Small intestine (tissue), 7 donors: ENCODE results near the gene ARPC1B. TPM values are rescaled to one million over a fixed set of nuclear protein-coding genes. Genes with fewer than 3 reads are reported as not detected.
"Not testable (repeated sequence)": the region's sequence is repeated elsewhere in the genome, so short reads cannot be mapped to it uniquely, and the experiment has no call there.

Source experiments
- DNase-seq, 2 donors: peaks; one replicate each; pipeline versions ENCODE4 v3.0.0 to v3.0.0-alpha.2; 2013
- FAIRE-seq: peaks from 2 replicates; lab custom pipeline; 2012; peaks lifted over from hg19 to GRCh38; lab: Jason Lieb, UNC
- H3K27ac ChIP-seq, 3 donors: one replicate each; pipeline ENCODE4 v1.5.1; 2013; ENCODE audit warnings: low read length in 2 of 3, mild to moderate bottlenecking in 2 of 3, control low read depth in 1 of 3, inconsistent platforms in 1 of 3, low read depth in 1 of 3, moderate library complexity in 1 of 3
- H3K27me3 ChIP-seq, 3 donors: one replicate each; pipeline ENCODE4 v1.6.1; 2013; ENCODE audit warnings: low read length in 3 of 3, inconsistent platforms in 1 of 3; ENCODE audit not compliant: control insufficient read depth in 3 of 3, insufficient read depth in 3 of 3
- H3K36me3 ChIP-seq, 3 donors: one replicate each; pipeline ENCODE4 v1.6.1; 2013; ENCODE audit warnings: low read length in 3 of 3, inconsistent platforms in 1 of 3, low read depth in 1 of 3, mild to moderate bottlenecking in 1 of 3, moderate library complexity in 1 of 3; ENCODE audit not compliant: control insufficient read depth in 3 of 3, insufficient read depth in 2 of 3
- H3K4me1 ChIP-seq, 3 donors: one replicate each; pipeline ENCODE4 v1.6.1; 2013; ENCODE audit warnings: low read length in 2 of 3, inconsistent platforms in 1 of 3, low read depth in 1 of 3, mild to moderate bottlenecking in 1 of 3, moderate library complexity in 1 of 3; ENCODE audit not compliant: control insufficient read depth in 3 of 3, insufficient read depth in 2 of 3
- H3K4me3 ChIP-seq, 3 donors: one replicate each; pipeline ENCODE4 v1.5.1; 2013; ENCODE audit warnings: low read length in 3 of 3, control low read depth in 1 of 3, inconsistent platforms in 1 of 3, low read depth in 1 of 3, mild to moderate bottlenecking in 1 of 3, moderate library complexity in 1 of 3
- H3K9me3 ChIP-seq, 2 donors: one replicate each; pipeline ENCODE4 v1.6.1; 2013; ENCODE audit warnings: low read depth in 1 of 2, low read length in 1 of 2; ENCODE audit not compliant: control insufficient read depth in 2 of 2, insufficient read depth in 1 of 2
- WGBS, 3 donors: extraction: QIAGEN DNeasy Blood & Tissue Kit; methylation state at CpG; one replicate each; pipeline ENCODE4 v1.1.7; 2013; 5-methylcytosine and 5-hydroxymethylcytosine counted together
- polyA plus RNA-seq, 4 donors: library from polyadenylated mRNA; stranded (reverse) in 3 of 4; unstranded in 1 of 4; fragments of 200-250 nt in 3 of 4; fragments of 120-200 nt in 1 of 4; gene quantifications; one replicate each; pipeline versions ENCODE4 v1.2.1 to v1.2.3, GENCODE V29; 2013
- donor health status: healthy with polysubstance abuse.
- donor health status: control.
- donor health status: control.
- donor health status: Bipolar disorder and iron deficiency.
- donor health status: healthy.

ARPC1B gene
- polyA plus RNA-seq, 4 donors = 77.9 to 358 (median 316) TPM

DNA sequence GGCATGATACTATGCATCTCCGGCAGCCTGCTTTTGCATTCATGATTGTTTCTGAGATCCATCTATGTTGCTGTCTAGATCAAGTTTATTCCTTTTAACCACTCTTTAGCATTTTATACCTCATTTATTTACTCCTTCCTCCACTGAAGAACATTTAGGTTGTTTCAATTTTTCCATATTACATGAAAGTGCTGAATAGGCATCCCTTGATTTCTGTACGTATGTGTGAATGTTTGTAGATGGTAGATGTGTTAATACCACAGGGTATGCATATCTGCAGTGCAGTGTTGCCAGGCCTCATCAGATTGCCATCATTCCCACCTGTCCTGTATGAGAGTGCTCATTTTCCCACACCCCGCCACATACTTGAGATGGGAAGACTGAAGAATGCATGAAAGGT, 34.9 kb upstream of the ARPC1B start:
- WGBS, 3 donors = 92 to 98% (median 95%) methylated on average over 3 of the region's 3 CpGs
- FAIRE-seq = no peak
- peaks cover 9 to 59% (median 26%) of the 10 kb centered on the region in 3 donors for H3K36me3 ChIP-seq

GRCh38 chr7:99340659-99341058, 33.9 kb upstream of the ARPC1B start:
- DNase-seq (no peak), FAIRE-seq (no peak)
- WGBS, 3 donors = 86 to 96% (median 94%) methylated on average over 3 of the region's 3 CpGs
- Histone ChIP-seq H3K27ac (no peak overlapping the region), H3K27me3 (no peaks in the 10 kb centered on the region), H3K36me3 (peaks cover 9 to 57% (median 30%) of the 10 kb centered on the region in 3 donors), H3K4me3 (no peak overlapping the region), H3K4me1 (no peaks in the 10 kb centered on the region), H3K9me3 (no peaks in the 10 kb centered on the region)

More for the DNA sequence above, 34.9 kb upstream of the ARPC1B start:
- no peaks in the 10 kb centered on the region for H3K4me1 ChIP-seq
- H3K9me3 ChIP-seq = no peaks in the 10 kb centered on the region
- DNase-seq = no peak
- no peak overlapping the region for H3K27ac ChIP-seq
- no peaks in the 10 kb centered on the region for H3K27me3 ChIP-seq
- H3K4me3 ChIP-seq = no peak overlapping the region

DNA sequence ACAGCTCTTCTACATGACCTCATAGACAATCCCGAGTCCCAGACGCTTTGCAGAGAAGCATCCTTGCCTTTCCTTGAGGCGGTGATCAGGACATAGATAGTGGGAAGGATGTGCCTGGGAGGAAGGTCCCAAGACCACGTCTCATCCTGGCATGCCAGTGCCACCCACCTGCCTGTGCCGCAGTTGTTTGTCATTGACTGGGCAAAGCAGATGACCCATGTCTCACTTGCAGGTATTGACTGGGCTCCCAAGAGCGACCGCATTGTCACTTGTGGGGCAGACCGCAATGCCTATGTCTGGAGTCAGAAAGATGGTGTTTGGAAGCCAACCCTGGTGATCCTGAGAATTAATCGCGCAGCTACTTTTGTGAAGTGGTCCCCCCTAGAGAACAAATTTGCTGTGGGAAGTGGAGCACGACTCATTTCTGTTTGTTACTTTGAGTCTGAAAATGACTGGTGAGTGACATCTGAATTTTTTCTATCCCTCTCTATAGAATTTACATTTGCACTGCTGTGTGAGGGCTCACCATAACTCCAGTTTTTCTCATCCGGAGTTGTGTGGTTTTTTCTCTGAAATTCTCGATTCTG, 30.4 kb upstream of the ARPC1B start:
- FAIRE-seq = no peak
- H3K9me3 ChIP-seq = no peaks in the 10 kb centered on the region
- H3K36me3 ChIP-seq = peaks cover 15 to 63% (median 24%) of the 10 kb centered on the region in 3 donors
- no peak for DNase-seq
- no peaks in the 10 kb centered on the region for H3K4me1 ChIP-seq
- H3K4me3 ChIP-seq = no peak overlapping the region
- no peak overlapping the region for H3K27ac ChIP-seq
- WGBS, 3 donors = 90 to 93% (median 92%) methylated on average over 13 of the region's 13 CpGs
- H3K27me3 ChIP-seq = no peaks in the 10 kb centered on the region

DNA sequence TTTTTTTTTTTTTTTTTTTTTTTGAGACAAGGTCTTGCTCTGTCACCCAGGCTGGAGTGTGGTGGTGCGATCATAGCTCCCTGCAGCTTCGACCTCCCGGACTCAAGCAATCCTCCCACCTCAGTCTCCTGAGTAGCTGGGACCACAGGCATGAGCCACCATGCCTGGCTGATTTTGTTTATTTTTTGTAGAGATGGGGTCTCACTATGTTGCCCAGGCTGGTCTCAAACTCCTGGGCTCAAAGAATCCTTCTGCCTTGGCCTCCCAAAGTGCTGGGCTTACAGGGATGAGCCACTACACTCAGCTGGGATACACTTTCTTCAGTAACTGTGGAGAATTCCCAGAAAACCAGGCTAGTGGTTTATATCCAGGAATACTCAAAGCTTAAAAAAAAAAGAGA, 23.9 kb upstream of the ARPC1B start:
- H3K4me1 ChIP-seq, H3K9me3 ChIP-seq, DNase-seq, H3K4me3 ChIP-seq, H3K27me3 ChIP-seq, H3K27ac ChIP-seq, FAIRE-seq: not testable (repeated sequence)
- WGBS, 3 donors = 96 to 98% (median 97%) methylated on average over 3 of the region's 3 CpGs
- H3K36me3 ChIP-seq = peaks cover 18 to 80% (median 26%) of the 10 kb centered on the region in 3 donors

- Histone ChIP-seq H3K4me1 (no peaks in the 10 kb centered on the region), H3K27me3 (no peaks in the 10 kb centered on the region), H3K4me3 (no peak overlapping the region), H3K9me3 (no peaks in the 10 kb centered on the region), H3K36me3 (peaks cover 20 to 75% (median 32%) of the 10 kb centered on the region in 3 donors), H3K27ac (no peak overlapping the region)
- WGBS, 3 donors = 94 to 99% (median 97%) methylated on average over 5 of the region's 5 CpGs
- no peak for FAIRE-seq
- no peak for DNase-seq
Observed at GRCh38 chr7:99352247-99352646, 22.3 kb upstream of the ARPC1B start.

DNA sequence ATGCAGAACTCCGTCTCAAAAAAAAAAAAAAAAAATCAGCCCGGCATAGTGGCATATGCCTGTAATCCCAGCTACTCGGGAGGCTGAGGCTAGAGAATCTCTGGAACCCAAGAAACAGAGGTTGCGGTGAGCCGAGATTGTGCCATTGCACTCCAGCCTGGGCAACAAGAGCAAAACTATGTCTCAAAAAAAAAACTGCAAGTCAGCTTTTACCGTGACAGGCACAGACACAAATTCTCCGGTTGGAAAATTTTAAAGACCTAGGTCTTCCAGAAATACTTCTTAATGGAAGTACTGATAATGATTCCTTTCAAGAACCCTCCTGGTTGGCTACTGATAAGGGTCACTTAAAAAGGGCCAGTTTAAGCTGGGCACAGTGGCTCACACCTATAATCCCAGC, 19.4 kb upstream of the ARPC1B start:
- DNase-seq (no peak), FAIRE-seq (no peak)
- 95 to 97% (median 95%) methylated on average over 7 of the region's 7 CpGs for WGBS, 3 donors
- H3K4me3 ChIP-seq = no peak overlapping the region
- H3K4me1 ChIP-seq = no peaks in the 10 kb centered on the region
- peaks cover 32 to 82% (median 44%) of the 10 kb centered on the region in 3 donors for H3K36me3 ChIP-seq
- no peak overlapping the region for H3K27ac ChIP-seq
- H3K9me3 ChIP-seq = no peaks in the 10 kb centered on the region
- H3K27me3 ChIP-seq = no peaks in the 10 kb centered on the region

- Histone ChIP-seq H3K27ac (no peak overlapping the region), H3K4me3 (no peak overlapping the region), H3K27me3 (no peaks in the 10 kb centered on the region), H3K9me3 (no peaks in the 10 kb centered on the region), H3K36me3 (peaks cover 27 to 79% (median 37%) of the 10 kb centered on the region in 3 donors), H3K4me1 (no peaks in the 10 kb centered on the region)
- WGBS, 3 donors = 91 to 94% (median 93%) methylated on average over 16 of the region's 16 CpGs
- no peak for DNase-seq
- no peak for FAIRE-seq
Observed at GRCh38 chr7:99357701-99358490, 16.6 kb upstream of the ARPC1B start.

DNA sequence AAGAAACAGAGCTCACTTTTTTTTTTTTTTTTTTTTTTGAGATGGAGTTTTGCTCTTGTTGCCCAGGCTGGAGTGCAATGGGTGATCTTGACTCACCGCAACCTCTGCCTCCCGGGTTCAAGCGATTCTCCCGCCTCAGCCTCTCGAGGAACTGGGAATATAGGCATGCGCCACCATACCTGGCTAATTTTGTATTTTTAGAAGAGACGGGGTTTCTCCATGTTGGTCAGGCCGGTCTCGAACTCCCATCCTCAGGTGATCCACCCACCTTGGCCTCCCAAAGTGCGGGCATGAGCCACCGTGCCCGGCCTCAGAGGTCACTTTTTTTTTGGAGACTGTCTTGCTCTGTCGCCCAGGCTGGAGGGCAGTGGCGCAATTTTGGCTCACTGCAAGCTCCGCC, 16.0 kb upstream of the ARPC1B start:
- not testable (repeated sequence) for H3K27me3 ChIP-seq, H3K27ac ChIP-seq, FAIRE-seq, H3K4me3 ChIP-seq, DNase-seq, H3K9me3 ChIP-seq, H3K4me1 ChIP-seq
- H3K36me3 ChIP-seq = peaks cover 27 to 80% (median 37%) of the 10 kb centered on the region in 3 donors
- 95 to 97% (median 96%) methylated on average over 15 of the region's 15 CpGs for whole genome bisulfite sequencing, 3 donors
